ACC112 (cell line): ENCODE data around the gene CCDC138.

Experiments used
- H2AFZ ChIP-seq: fragments of 200-600 bp; sonication (generic); one replicate; pipeline ENCODE4 v1.6.0; 2017; ENCODE audit warnings: antibody characterized with exemption, low read length; ENCODE audit not compliant: unreplicated experiment
- H3K27ac ChIP-seq: fragments of 200-600 bp; sonication (generic); 2 replicates; pipeline ENCODE4 v1.5.1; 2014; ENCODE audit warnings: low read depth, mild to moderate bottlenecking, antibody characterized with exemption, low read length, moderate library complexity
- H3K27me3 ChIP-seq: fragments of 200-600 bp; sonication (generic); 2 replicates; pipeline ENCODE4 v1.6.1; 2014; ENCODE audit warnings: mild to moderate bottlenecking, antibody characterized with exemption, low read length, moderate library complexity, mixed read lengths; ENCODE audit not compliant: insufficient read depth
- H3K36me3 ChIP-seq: fragments of 200-600 bp; sonication (generic); 2 replicates; pipeline ENCODE4 v1.6.1; 2016; ENCODE audit warnings: mild to moderate bottlenecking, antibody characterized with exemption, low read length, moderate library complexity, mixed read lengths; ENCODE audit not compliant: insufficient read depth
- H3K4me1 ChIP-seq: fragments of 200-600 bp; sonication (generic); one replicate; pipeline ENCODE4 v1.6.1; 2016; ENCODE audit warnings: low read length, mixed read lengths; ENCODE audit not compliant: insufficient read depth, unreplicated experiment, control insufficient read depth
- H3K4me3 ChIP-seq: fragments of 200-600 bp; sonication (generic); 2 replicates; pipeline ENCODE4 v1.5.1; 2014; ENCODE audit warnings: mild to moderate bottlenecking, low read depth, low read length
- H3K79me2 ChIP-seq: fragments of 200-600 bp; sonication (generic); one replicate; pipeline ENCODE4 v1.6.0; 2016; ENCODE audit warnings: low read length; ENCODE audit not compliant: control insufficient read depth, unreplicated experiment, insufficient read depth

CCDC138 gene

DNA sequence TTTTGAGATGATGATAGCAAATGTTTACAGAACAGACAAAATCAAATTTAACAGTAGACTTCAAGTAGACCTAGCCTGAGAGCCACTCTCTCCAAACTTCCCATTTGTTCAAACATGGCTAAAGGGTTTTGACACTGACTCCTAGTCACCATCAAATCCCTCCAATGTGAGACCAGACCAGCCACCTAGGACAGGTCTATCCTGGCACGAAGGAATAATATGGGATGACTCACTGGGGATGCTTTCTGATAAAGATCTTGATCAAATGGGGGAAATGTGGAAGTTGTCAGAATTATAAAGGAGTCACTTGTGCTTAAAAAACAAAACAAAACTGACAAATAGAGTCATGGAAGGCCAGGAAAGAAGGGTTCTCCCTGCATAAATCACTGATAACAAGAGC is 106.7 kb downstream of the CCDC138 start:
- H3K27me3 ChIP-seq, result peaks cover 5% of the 10 kb centered on the region; the same call in 1 of the 2 replicates
- H2AFZ ChIP-seq, result no peak overlapping the region
- H3K36me3 ChIP-seq, result no peaks in the 10 kb centered on the region
- no peak overlapping the region for H3K27ac ChIP-seq
- no peaks in the 10 kb centered on the region for H3K4me1 ChIP-seq
- H3K4me3 ChIP-seq, result no peak overlapping the region
- no peaks in the 10 kb centered on the region for H3K79me2 ChIP-seq

DNA sequence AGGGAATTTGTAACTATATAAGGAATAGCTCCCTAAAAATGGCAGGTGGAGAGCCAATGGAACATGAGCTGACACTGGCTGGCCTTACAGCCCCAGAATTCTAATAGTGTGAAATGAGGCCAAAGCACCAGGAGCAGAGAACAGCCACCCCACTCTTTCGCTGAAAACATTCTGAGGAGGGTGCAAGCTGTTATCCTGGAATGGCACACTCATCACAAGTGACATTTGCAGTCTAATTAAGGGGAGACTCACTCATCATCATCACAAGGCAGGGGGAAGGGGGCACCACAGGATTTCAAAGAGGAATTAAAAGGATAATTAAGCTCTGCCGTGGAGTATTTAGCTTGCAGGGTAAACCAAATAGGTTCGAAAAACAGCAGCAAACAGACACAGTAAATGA is 108.2 kb downstream of the CCDC138 start:
- Histone ChIP-seq H3K4me3 (no peak overlapping the region), H3K36me3 (no peaks in the 10 kb centered on the region)

DNA sequence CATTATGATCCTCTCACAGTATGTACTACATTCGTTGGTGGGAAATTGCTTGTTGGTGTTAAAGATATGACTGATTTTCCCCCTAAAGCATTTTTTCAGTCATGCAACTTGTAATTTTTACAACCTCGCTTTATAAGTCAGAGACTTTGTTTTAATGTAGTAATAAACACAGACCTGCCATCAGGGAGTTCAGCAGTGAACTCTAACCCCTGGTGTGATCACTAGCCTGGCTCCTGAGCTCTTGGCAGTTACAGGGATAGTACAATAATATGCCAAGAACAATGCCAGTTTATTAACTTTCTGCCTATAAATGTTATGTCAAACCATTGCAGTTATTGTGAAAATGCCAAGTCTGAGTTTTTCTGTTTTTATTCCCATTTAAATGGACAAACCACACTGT is 108.6 kb downstream of the CCDC138 start:
- no peak overlapping the region for H2AFZ ChIP-seq
- no peaks in the 10 kb centered on the region for H3K36me3 ChIP-seq
- H3K79me2 ChIP-seq, result no peaks in the 10 kb centered on the region
- no peak overlapping the region for H3K27ac ChIP-seq
- H3K4me1 ChIP-seq, result no peaks in the 10 kb centered on the region
- no peak overlapping the region for H3K4me3 ChIP-seq
- peaks cover 12% of the 10 kb centered on the region for H3K27me3 ChIP-seq

More for the DNA sequence above, 108.2 kb downstream of the CCDC138 start:
- Histone ChIP-seq H2AFZ (no peak overlapping the region), H3K27ac (no peak overlapping the region), H3K79me2 (no peaks in the 10 kb centered on the region), H3K27me3 (peaks cover 12% of the 10 kb centered on the region), H3K4me1 (no peaks in the 10 kb centered on the region)

DNA sequence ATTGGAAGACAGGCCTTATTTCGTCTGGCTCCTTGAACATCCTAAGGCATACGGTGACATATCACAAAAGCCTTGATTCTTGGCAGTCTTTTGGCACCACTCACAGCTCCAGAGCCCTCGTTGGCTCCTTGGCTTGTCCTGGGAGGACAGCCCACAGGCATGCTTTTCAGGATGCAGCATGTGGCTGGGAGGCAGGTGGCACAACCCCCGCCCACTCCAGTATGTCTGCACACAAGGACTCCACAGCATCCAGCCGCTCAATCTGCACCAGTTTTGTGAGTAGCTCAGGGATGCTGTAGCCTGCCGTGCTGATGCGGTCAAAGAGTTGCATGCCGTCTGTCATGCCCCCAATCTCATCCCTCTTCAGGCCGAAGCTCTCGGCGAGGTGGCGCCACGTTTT is 110.2 kb downstream of the CCDC138 start:
- Histone ChIP-seq H3K4me3 (no peak overlapping the region), H3K27ac (no peak overlapping the region), H3K4me1 (no peaks in the 10 kb centered on the region), H3K27me3 (peaks cover 22% of the 10 kb centered on the region), H3K36me3 (no peaks in the 10 kb centered on the region), H3K79me2 (no peaks in the 10 kb centered on the region), H2AFZ (no peak overlapping the region)

DNA sequence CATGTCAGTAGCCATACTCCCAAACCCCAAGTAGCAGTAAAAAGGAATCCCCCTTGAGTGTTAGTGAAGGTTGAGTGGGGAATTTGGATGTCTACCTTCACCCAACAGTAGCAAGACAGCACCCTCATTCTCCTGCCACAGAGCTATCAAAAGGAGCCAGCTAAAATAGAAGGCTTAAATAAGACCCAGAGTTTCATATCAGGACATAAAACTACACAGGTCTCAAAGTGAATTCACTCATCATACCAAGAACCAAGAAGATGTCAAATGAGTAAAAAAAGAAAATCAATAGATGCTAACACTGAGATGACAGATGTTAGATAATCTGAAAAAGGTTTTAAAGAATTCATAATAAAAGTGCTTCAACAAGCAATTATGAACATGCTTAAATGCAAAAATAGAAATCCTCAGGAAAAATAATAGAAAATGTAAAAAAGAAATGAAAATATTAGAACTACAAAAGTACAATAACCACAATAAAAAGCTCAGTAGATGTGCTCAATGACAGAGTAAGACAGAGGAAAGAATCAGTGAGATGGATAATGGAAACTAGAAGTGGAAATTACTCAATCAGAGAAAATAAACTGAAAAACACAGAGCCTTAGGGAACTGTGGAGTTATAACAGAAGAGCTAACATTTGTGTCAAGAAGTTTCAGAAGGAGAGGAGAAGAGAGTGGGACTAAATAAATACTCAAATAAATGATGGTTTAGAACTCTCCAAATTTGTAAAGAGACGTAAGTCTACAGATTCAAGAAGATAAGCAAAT is 111.9 kb downstream of the CCDC138 start:
- no peaks in the 10 kb centered on the region for H3K79me2 ChIP-seq
- no peaks in the 10 kb centered on the region for H3K4me1 ChIP-seq
- H3K27ac ChIP-seq, result no peak overlapping the region
- H2AFZ ChIP-seq, result no peak overlapping the region
- H3K27me3 ChIP-seq, result peaks cover 30% of the 10 kb centered on the region
- no peaks in the 10 kb centered on the region for H3K36me3 ChIP-seq
- H3K4me3 ChIP-seq, result no peak overlapping the region

DNA sequence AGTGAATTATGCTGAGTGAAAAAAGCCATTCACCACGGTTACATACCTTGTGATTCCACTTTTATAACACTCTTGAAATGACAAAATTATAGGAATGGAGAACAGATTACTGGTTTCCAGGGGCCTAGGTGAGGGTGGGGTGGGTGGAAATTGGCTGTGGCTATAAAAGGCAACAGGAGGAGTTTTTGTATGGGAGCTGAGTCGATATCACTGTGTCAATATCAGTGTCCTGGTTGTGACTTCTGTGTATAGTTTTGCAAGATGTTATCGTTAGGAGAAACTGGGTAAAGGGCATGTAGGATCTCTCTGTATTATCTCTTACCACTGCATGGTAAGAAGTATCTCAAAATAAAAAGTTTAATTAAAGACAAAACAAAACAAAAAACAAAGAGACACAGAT is 118.1 kb downstream of the CCDC138 start:
- Histone ChIP-seq H3K4me1 (no peaks in the 10 kb centered on the region), H3K79me2 (no peaks in the 10 kb centered on the region), H3K36me3 (no peaks in the 10 kb centered on the region), H3K27ac (no peak overlapping the region), H3K27me3 (peaks cover 39% of the 10 kb centered on the region), H2AFZ (no peak overlapping the region), H3K4me3 (no peak overlapping the region)

DNA sequence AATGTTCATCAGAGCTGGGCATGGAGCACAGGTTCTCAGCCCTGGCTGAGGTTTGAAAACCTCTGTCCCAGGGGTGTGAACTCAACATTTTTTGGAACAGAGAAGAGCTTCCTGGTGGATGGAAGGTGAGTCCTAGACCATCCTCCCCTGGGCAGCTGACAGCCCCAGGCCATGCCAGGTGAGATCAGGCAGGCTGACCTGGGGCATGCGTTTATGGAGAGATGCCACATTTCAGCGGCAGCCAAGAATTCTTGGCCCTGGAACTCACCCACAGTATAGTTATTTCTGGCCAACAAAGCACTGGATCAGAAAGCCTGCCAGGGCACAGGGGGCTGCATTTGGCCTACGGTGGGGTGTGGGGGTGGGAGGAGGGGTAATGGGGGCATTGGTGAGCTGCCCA is 118.6 kb downstream of the CCDC138 start:
- H3K27me3 ChIP-seq, result peaks cover 39% of the 10 kb centered on the region

DNA sequence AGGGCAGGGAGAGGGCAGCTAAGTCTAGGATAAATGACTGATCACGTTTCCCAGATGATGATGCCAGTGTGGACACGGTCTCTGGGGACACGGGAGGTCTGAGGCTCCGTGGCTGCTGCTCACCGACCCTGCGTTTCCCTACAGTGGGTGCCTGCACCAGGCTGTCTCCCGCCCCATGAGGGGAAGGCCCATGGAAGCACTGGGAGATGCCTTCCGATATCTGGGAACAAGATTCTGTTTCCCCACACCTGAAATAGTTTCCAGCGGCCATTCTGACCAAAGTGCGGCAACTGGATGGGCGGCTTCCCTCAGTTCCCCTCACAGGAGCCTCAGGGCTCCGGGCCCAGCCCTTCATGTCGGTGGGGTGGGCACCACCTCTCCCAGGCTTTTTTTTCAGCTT is 119.3 kb downstream of the CCDC138 start:
- no peak overlapping the region for H3K27ac ChIP-seq
- no peaks in the 10 kb centered on the region for H3K79me2 ChIP-seq
- no peak overlapping the region for H2AFZ ChIP-seq
- no peaks in the 10 kb centered on the region for H3K36me3 ChIP-seq
- peaks cover 39% of the 10 kb centered on the region for H3K27me3 ChIP-seq
- H3K4me1 ChIP-seq, result no peaks in the 10 kb centered on the region
- H3K4me3 ChIP-seq, result no peak overlapping the region

More for the DNA sequence above, 118.6 kb downstream of the CCDC138 start:
- Histone ChIP-seq H3K36me3 (no peaks in the 10 kb centered on the region), H3K27ac (no peak overlapping the region), H3K4me3 (no peak overlapping the region), H3K79me2 (no peaks in the 10 kb centered on the region), H3K4me1 (no peaks in the 10 kb centered on the region), H2AFZ (no peak overlapping the region)

DNA sequence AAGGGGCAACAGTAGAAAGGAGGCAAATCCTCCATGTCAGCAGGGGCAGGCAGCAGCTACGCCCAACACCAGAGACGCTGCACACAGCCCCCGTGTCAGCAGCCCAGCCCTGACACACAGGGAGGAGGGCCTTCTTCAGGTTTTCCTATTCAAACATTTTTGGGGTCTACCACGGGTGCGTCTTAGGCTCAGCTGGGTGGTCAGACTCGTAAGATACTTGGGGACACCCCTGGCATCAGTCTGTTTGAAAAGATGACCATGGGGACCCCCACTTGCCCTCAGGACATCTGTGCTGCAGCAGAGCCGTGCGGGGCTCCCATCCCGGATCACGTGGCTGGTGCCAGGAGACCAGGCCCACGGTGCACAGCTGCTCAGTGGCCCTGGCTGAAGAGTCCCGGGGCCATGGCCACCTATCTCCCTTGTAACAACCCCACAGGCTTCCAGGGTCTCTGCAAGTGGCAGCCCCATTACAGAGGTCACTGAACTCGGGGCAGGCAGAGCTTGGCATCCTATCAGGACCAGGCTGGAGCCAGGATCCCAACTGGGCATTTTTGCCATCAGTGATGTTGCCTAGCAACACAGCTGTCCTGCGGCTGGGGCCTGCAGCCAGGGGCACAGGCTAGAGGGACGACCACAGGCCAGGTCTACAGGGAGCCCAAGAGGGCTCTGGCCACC is 120.0 kb downstream of the CCDC138 start:
- Histone ChIP-seq H3K27ac (no peak overlapping the region), H3K36me3 (no peaks in the 10 kb centered on the region), H3K27me3 (peaks cover 39% of the 10 kb centered on the region), H2AFZ (no peak overlapping the region), H3K4me3 (no peak overlapping the region), H3K4me1 (no peaks in the 10 kb centered on the region), H3K79me2 (no peaks in the 10 kb centered on the region)

DNA sequence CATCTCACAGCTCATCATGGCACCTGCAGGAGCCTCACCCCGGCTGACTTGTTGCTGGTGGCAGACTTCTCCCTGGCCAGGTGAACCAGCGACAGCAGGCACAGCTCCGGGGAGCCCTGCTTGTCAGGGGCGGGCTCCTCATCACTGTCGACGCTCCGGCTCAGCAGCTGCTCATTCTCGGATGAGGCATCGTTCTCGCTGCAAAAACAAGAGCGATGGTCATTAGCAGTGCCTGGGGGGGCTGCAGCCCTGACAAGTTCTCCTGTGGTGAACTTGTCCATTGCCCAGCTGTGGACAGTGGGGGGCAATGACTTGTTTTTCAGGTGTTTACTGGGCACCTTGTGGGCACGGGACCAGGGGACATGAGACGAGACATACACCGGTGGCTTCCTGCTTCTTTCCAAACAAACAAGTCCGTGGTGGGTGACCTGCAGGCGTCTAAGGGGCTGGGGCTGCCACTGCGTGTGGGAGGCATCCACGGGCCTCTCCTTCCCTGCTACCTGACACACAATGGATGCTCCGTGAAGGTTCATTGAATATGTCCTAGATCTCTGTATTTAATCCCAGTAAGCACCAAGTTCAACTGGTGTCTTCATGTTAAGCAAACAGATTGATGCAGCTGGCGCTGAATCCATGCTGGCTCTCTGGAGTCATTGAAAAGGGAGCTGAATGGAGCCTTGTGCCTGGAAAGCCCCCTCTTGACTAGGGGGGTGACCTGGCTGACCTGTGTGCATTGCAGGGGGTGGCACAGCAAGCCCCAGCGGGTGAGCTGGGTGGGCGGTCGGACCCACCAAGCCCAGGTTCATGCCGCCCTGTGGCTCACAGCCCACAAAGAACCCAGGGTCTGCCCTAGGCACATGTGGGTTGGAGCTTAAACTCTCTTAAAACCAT is 121.5 kb downstream of the CCDC138 start:
- Histone ChIP-seq H3K27ac (no peak overlapping the region), H3K4me3 (no peak overlapping the region), H3K4me1 (no peaks in the 10 kb centered on the region), H3K79me2 (no peaks in the 10 kb centered on the region), H2AFZ (no peak overlapping the region), H3K27me3 (peaks cover 47% of the 10 kb centered on the region), H3K36me3 (no peaks in the 10 kb centered on the region)
